Stimulated activated CD4-positive, alpha-beta T cell treated with anti-CD3 and anti-CD28 coated beads, Interleukin-4, amount 100 ng/mL, for 1 hour (primary cell): Measurements from ENCODE around the gene KRTAP20-4.

Source experiments
- DNase-seq: peaks from one replicate; pipeline ENCODE4 v3.0.0-alpha.2; 2020

KRTAP20-4 gene

DNA sequence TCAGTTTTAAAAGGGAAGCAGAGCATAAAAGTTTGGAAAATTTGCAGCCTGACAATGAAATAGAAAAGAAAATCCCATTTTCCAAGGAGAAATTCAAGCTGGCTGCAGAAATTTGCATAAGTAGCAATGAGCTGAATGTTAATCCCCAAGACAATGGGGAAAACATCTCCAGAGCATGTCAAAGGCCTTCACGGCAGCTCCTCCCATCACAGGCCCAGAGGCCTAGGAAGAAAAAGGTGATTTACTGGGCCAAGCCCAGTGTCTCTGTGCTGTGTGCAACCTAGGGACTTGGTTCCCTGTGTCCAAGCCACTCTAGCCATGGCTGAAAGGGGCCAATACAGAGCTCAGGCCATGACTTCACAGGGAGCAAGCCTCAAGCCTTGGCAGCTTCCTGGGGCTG is 48.3 kb downstream of the KRTAP20-4 start:
- no peak for DNase-seq
